C4-2B (cell line): ENCODE data around the gene BAHD1.

Experiments
- CTCF ChIP-seq: fragments of 450-650 bp; conservative IDR thresholded peaks from 2 replicates; pipeline ENCODE4 v1.5.1; 2017; ENCODE audit warnings: mild to moderate bottlenecking
- ZFX ChIP-seq: fragments of 450-650 bp; IDR thresholded peaks from 2 replicates; pipeline ENCODE4 v1.6.1; 2017

GRCh38 chr15:40486066-40486770 is 45.5 kb downstream of the BAHD1 start:
- TF ChIP-seq CTCF (no peak), ZFX (no peak)
